Liver (tissue), 9 donors: Measurements from ENCODE around the gene SNRPA1. TPM values are rescaled to one million over a fixed set of nuclear protein-coding genes. Genes with fewer than 3 reads are reported as not detected.
A peak's percentile ranks its signal among the peaks of the same experiment; 100 is the strongest.

Experiments
- DNase-seq: peaks from one replicate; pipeline ENCODE4 v3.0.0-alpha.2; 2017; ENCODE audit warnings: low spot score
- H3K27ac ChIP-seq, 2 donors: one replicate each; pipeline ENCODE4 v1.7.0; 2013; ENCODE audit warnings: inconsistent platforms in 2 of 2, low read length in 2 of 2, control low read depth in 1 of 2, low read depth in 1 of 2, mild to moderate bottlenecking in 1 of 2
- H3K27me3 ChIP-seq, 4 donors: one replicate each; pipeline versions ENCODE4 v1.6.1 to v1.7.0; 2013; ENCODE audit warnings: low read length in 3 of 4, inconsistent platforms in 1 of 4, mild to moderate bottlenecking in 1 of 4, moderate library complexity in 1 of 4; ENCODE audit not compliant: control insufficient read depth in 4 of 4, insufficient read depth in 4 of 4
- H3K36me3 ChIP-seq, 4 donors: one replicate each; pipeline versions ENCODE4 v1.6.1 to v1.7.0; 2013; ENCODE audit warnings: low read length in 3 of 4, mild to moderate bottlenecking in 3 of 4, low read depth in 1 of 4, moderate library complexity in 1 of 4; ENCODE audit not compliant: control insufficient read depth in 4 of 4, insufficient read depth in 3 of 4
- H3K4me1 ChIP-seq, 4 donors: one replicate each; pipeline versions ENCODE4 v1.6.1 to v1.7.0; 2013; ENCODE audit warnings: low read length in 3 of 4, mild to moderate bottlenecking in 3 of 4, moderate library complexity in 1 of 4; ENCODE audit not compliant: control insufficient read depth in 4 of 4, insufficient read depth in 4 of 4
- H3K4me3 ChIP-seq, 3 donors: one replicate each; pipeline versions ENCODE4 v1.6.1 to v1.7.0; 2013; ENCODE audit warnings: low read length in 3 of 3, control low read depth in 1 of 3, low read depth in 1 of 3, mild to moderate bottlenecking in 1 of 3
- H3K9ac ChIP-seq, 2 donors: one replicate each; pipeline ENCODE4 v1.7.0; 2013; ENCODE audit warnings: low read length in 2 of 2, mild to moderate bottlenecking in 2 of 2, moderate library complexity in 2 of 2, control low read depth in 1 of 2, low read depth in 1 of 2
- H3K9me3 ChIP-seq, 4 donors: one replicate each; pipeline versions ENCODE4 v1.6.1 to v1.7.0; 2013; ENCODE audit warnings: low read length in 3 of 4; ENCODE audit not compliant: control insufficient read depth in 4 of 4
- ATF3 ChIP-seq: IDR thresholded peaks from 2 replicates; pipeline ENCODE4 v1.6.1; 2016; ENCODE audit warnings: antibody characterized with exemption
- FOXA1 ChIP-seq: IDR thresholded peaks from 2 replicates; pipeline ENCODE4 v1.6.1; 2016; ENCODE audit warnings: antibody characterized with exemption
- FOXA2 ChIP-seq: IDR thresholded peaks from 2 replicates; pipeline ENCODE4 v1.6.1; 2016; ENCODE audit warnings: antibody characterized with exemption
- GABPA ChIP-seq, 2 donors: IDR thresholded peaks in 1 of 2; conservative IDR thresholded peaks in 1 of 2; 2 replicates each; pipeline ENCODE4 v1.6.1; 2016; ENCODE audit warnings: antibody characterized with exemption in 2 of 2, mild to moderate bottlenecking in 1 of 2, moderate library complexity in 1 of 2
- HNF4A ChIP-seq, 2 donors: conservative IDR thresholded peaks; 2 replicates each; pipeline ENCODE4 v1.6.1; 2016; ENCODE audit warnings: antibody characterized with exemption in 2 of 2, mild to moderate bottlenecking in 2 of 2
- HNF4G ChIP-seq: IDR thresholded peaks from 2 replicates; pipeline ENCODE4 v1.6.1; 2016; ENCODE audit warnings: antibody characterized with exemption
- JUND ChIP-seq, 2 donors: IDR thresholded peaks; 2 replicates each; pipeline ENCODE4 v1.6.1; 2016; ENCODE audit warnings: antibody characterized with exemption in 2 of 2
- NR2F2 ChIP-seq: IDR thresholded peaks from 2 replicates; pipeline ENCODE4 v1.6.1; 2016; ENCODE audit warnings: antibody characterized with exemption
- REST ChIP-seq: IDR thresholded peaks from 2 replicates; pipeline ENCODE4 v1.6.1; 2016; ENCODE audit warnings: antibody characterized with exemption, mild to moderate bottlenecking
- RXRA ChIP-seq, 2 donors: IDR thresholded peaks; 2 replicates each; pipeline ENCODE4 v1.6.1; 2017 to 2018; ENCODE audit warnings: antibody characterized with exemption in 2 of 2, mild to moderate bottlenecking in 1 of 2
- SP1 ChIP-seq: IDR thresholded peaks from 2 replicates; pipeline ENCODE4 v1.6.1; 2018; ENCODE audit warnings: antibody characterized with exemption, mild to moderate bottlenecking
- TAF1 ChIP-seq: conservative IDR thresholded peaks from 2 replicates; pipeline ENCODE4 v1.6.1; 2016; ENCODE audit warnings: antibody characterized with exemption, mild to moderate bottlenecking
- ZBTB33 ChIP-seq: IDR thresholded peaks from 2 replicates; pipeline ENCODE4 v1.6.1; 2016; ENCODE audit warnings: antibody characterized with exemption
- WGBS: extraction: QIAGEN DNeasy Blood & Tissue Kit; methylation state at CpG from one replicate; pipeline ENCODE4 v1.1.7; 2013; 5-methylcytosine and 5-hydroxymethylcytosine counted together
- polyA plus RNA-seq, 2 donors: library from polyadenylated mRNA; stranded (reverse) in 1 of 2; unstranded in 1 of 2; fragments of 200-250 nt in 1 of 2; fragments of >200 nt in 1 of 2; fragmentation: Nextera tagmentation in 1 of 2; extraction: Ambion mirVana in 1 of 2; gene quantifications; one replicate each; pipeline versions ENCODE4 v1.2.1 to v1.2.3, GENCODE V29; 2013 to 2015
- total RNA-seq, 2 donors: library from RNA; depleted of rRNA; stranded (reverse); fragments of >200 nt; gene quantifications; one replicate each; pipeline ENCODE4 v1.2.3, GENCODE V29; 2014
- TF ChIP-seq, protein P1 (sequence below): IDR thresholded peaks from 2 replicates; pipeline ENCODE4 v1.6.1; 2016; ENCODE audit warnings: antibody characterized with exemption
- TF ChIP-seq, protein P2 (sequence below): fragments of 150-350 bp; IDR thresholded peaks from 2 replicates; pipeline ENCODE4 v1.5.1; 2017; ENCODE audit warnings: improper control_type of control experiment, low read depth, low read length; ENCODE audit not compliant: missing input control
- donor health status: healthy.
- donor health status: healthy.
- donor health status: healthy.
- donor health status: healthy.
- donor health status: healthy.

The SNRPA1 gene
- total and polyA plus RNA-seq, 4 donors = 12.7 to 31.7 (median 18.0) TPM

DNA sequence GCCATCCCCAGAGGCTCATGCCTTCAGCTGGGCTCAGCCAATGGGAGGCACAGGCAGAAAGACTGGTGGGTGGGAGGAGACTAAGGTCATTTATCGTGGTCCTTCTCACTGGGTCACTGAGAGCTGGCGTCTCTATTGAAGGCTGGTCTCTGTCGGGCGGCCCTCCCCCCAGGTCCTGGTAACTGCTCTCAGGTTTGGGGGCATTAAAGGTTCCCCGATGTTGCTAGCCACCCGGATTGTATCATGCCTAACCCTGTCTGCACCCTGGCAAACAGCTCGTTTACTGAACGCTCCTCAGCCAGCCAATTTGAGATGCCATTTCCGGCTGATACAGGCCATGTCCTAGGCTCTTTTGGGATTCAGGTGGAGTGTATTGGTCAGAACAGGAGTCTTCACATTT lies 28.3 kb downstream of the SNRPA1 start (continued):
- TF ChIP-seq ZBTB33 (no peak), GABPA (IDR thresholded peaks at IDR 0.05 in 1 of 2, conservative IDR thresholded peaks at IDR 0.05 in 1 of 2) (no peak), JUND (IDR thresholded peaks at IDR 0.05) (no peak), RXRA (IDR thresholded peaks at IDR 0.05) (no peak), ATF3 (no peak)

- no peak for TF ChIP-seq ATF3
- TF ChIP-seq, protein P1, sequence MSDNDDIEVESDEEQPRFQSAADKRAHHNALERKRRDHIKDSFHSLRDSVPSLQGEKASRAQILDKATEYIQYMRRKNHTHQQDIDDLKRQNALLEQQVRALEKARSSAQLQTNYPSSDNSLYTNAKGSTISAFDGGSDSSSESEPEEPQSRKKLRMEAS = no peak
- Histone ChIP-seq H3K4me1 (no peaks in the 10 kb centered on the region), H3K9ac (no peak overlapping the region), H3K4me3 (no peak overlapping the region), H3K27ac (no peak overlapping the region), H3K27me3 (no peaks in the 10 kb centered on the region), H3K9me3 (no peaks in the 10 kb centered on the region), H3K36me3 (peaks cover 6 to 13% (median 8%) of the 10 kb centered on the region in 4 donors)
- WGBS = 75% methylated on average over 3 of the region's 3 CpGs
- DNase-seq = no peak
These were observed 29.0 kb downstream of the SNRPA1 start for GRCh38 chr15:101266034-101266433.

GRCh38 chr15:101264911-101265641 lies 30.0 kb downstream of the SNRPA1 start:
- WGBS = 82% methylated on average over 17 of the region's 17 CpGs
- H3K27me3 ChIP-seq = no peaks in the 10 kb centered on the region
- H3K4me3 ChIP-seq = no peak overlapping the region
- H3K27ac ChIP-seq = no peak overlapping the region
- DNase-seq = no peak
- H3K36me3 ChIP-seq = peaks cover 0 to 5% (median 2%) of the 10 kb centered on the region in 4 donors
- H3K4me1 ChIP-seq = no peaks in the 10 kb centered on the region
- H3K9ac ChIP-seq = no peak overlapping the region
- H3K9me3 ChIP-seq = no peaks in the 10 kb centered on the region
- TF ChIP-seq NR2F2 (peak; percentile 59), HNF4A (conservative IDR thresholded peaks at IDR 0.05) (no peak)

- Histone ChIP-seq H3K36me3 (no peaks in the 10 kb centered on the region), H3K9ac (no peak overlapping the region), H3K4me1 (no peaks in the 10 kb centered on the region), H3K27me3 (no peaks in the 10 kb centered on the region), H3K4me3 (no peak overlapping the region), H3K27ac (no peak overlapping the region), H3K9me3 (no peaks in the 10 kb centered on the region)
- 88% methylated on average over 4 of the region's 4 CpGs for WGBS
- no peak for DNase-seq
- TF ChIP-seq JUND (IDR thresholded peaks at IDR 0.05) (no peak), GABPA (IDR thresholded peaks at IDR 0.05 in 1 of 2, conservative IDR thresholded peaks at IDR 0.05 in 1 of 2) (no peak), RXRA (IDR thresholded peaks at IDR 0.05) (no peak), FOXA1 (no peak), HNF4A (conservative IDR thresholded peaks at IDR 0.05) (no peak), REST (no peak), SP1 (no peak), HNF4G (no peak), FOXA2 (no peak), TAF1 (no peak)
- TF ChIP-seq, protein P2, sequence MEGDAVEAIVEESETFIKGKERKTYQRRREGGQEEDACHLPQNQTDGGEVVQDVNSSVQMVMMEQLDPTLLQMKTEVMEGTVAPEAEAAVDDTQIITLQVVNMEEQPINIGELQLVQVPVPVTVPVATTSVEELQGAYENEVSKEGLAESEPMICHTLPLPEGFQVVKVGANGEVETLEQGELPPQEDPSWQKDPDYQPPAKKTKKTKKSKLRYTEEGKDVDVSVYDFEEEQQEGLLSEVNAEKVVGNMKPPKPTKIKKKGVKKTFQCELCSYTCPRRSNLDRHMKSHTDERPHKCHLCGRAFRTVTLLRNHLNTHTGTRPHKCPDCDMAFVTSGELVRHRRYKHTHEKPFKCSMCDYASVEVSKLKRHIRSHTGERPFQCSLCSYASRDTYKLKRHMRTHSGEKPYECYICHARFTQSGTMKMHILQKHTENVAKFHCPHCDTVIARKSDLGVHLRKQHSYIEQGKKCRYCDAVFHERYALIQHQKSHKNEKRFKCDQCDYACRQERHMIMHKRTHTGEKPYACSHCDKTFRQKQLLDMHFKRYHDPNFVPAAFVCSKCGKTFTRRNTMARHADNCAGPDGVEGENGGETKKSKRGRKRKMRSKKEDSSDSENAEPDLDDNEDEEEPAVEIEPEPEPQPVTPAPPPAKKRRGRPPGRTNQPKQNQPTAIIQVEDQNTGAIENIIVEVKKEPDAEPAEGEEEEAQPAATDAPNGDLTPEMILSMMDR = no peak
- TF ChIP-seq, protein P1 = no peak
These were observed 31.0 kb downstream of the SNRPA1 start for GRCh38 chr15:101264011-101264410.
